Breast epithelium (tissue), 3 donors: ENCODE data around the gene PTPRU.

Experiments
- POLR2A ChIP-seq: fragments of 450-650 bp; IDR thresholded peaks from one replicate; pipeline ENCODE4 v1.6.1; 2016; ENCODE audit warnings: antibody characterized with exemption, mild to moderate bottlenecking, moderate library complexity
- POLR2AphosphoS5 ChIP-seq, 3 donors: sonication (generic); formaldehyde crosslinking; IDR thresholded peaks; one replicate each; pipeline ENCODE4 v1.6.1; 2017; ENCODE audit warnings: antibody characterized with exemption in 3 of 3
- TF ChIP-seq, protein P1 (sequence below), 3 donors: fragments of 450-650 bp; IDR thresholded peaks; one replicate each; pipeline ENCODE4 v1.5.1; 2016 to 2017; ENCODE audit warnings: antibody characterized with exemption in 3 of 3, mild to moderate bottlenecking in 3 of 3, moderate library complexity in 3 of 3

DNA sequence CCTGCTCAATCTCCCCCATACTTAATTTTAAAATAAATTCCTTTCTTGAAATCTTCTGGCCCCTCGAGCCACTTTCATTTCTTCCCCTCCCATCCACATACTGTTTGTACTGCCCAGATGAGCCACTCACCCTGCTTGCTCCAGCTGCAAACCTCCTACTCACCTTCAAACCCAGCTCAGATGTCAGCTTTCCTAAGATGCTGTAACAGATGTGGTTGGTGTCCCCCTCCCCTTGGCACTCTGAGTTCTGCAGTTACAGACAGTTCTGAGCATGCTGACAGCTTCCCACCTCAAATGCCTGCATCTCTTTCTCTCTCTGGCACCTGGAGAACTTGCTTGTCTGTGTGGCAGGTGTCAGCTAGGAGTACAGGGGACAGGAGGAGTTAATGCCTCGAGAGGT, 106.7 kb downstream of the PTPRU start:
- TF ChIP-seq, protein P1, sequence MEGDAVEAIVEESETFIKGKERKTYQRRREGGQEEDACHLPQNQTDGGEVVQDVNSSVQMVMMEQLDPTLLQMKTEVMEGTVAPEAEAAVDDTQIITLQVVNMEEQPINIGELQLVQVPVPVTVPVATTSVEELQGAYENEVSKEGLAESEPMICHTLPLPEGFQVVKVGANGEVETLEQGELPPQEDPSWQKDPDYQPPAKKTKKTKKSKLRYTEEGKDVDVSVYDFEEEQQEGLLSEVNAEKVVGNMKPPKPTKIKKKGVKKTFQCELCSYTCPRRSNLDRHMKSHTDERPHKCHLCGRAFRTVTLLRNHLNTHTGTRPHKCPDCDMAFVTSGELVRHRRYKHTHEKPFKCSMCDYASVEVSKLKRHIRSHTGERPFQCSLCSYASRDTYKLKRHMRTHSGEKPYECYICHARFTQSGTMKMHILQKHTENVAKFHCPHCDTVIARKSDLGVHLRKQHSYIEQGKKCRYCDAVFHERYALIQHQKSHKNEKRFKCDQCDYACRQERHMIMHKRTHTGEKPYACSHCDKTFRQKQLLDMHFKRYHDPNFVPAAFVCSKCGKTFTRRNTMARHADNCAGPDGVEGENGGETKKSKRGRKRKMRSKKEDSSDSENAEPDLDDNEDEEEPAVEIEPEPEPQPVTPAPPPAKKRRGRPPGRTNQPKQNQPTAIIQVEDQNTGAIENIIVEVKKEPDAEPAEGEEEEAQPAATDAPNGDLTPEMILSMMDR (IDR thresholded peaks at IDR 0.05), result no peak
- TF ChIP-seq POLR2AphosphoS5 (IDR thresholded peaks at IDR 0.05), result no peak
- no peak for TF ChIP-seq POLR2A
